GM10248 (cell line): Measurements from ENCODE around the gene OPRPN.

Source experiments
- CTCF ChIA-PET: fragments of 300-600 bp; sonication (Branson Sonifier 250); formaldehyde crosslinking; extraction: SDS; loops from one replicate; lab custom pipeline; 2021; ENCODE audit warnings: antibody characterized with exemption; lab: Yijun Ruan, JAX
- POLR2A ChIA-PET: fragments of 350-650 bp; sonication (Branson Sonifier 250); formaldehyde crosslinking; extraction: SDS; loops from one replicate; lab custom pipeline; 2020; ENCODE audit warnings: antibody characterized with exemption; lab: Yijun Ruan, JAX
- DNase-seq: peaks from one replicate; pipeline ENCODE4 v3.0.0; 2012; ENCODE audit errors: extremely low spot score
- CTCF ChIP-seq: IDR thresholded peaks from 2 replicates; pipeline ENCODE4 v1.5.1; 2012; ENCODE audit warnings: mild to moderate bottlenecking, low read depth; ENCODE audit errors: extremely low read depth, missing control alignments, control extremely low read depth

OPRPN gene

GRCh38 chr4:70367813-70368212, 29.9 kb upstream of the OPRPN start:
- ChIA-PET POLR2A (no interaction called here), CTCF (interaction anchor here (1.2 to 1.3 kb wide), 2 partner anchors 11 to 37 kb away, joined by 3 read pairs; no protein-coding TSS in a partner anchor)
- no peak for DNase-seq
- TF ChIP-seq CTCF, result no peak

GRCh38 chr4:70371987-70372386, 25.8 kb upstream of the OPRPN start:
- no peak for DNase-seq
- ChIA-PET CTCF (no interaction called here), POLR2A (no interaction called here)
- TF ChIP-seq CTCF, result no peak

GRCh38 chr4:70372760-70373159, 25.0 kb upstream of the OPRPN start:
- no peak for TF ChIP-seq CTCF
- no peak for DNase-seq
- ChIA-PET POLR2A (no interaction called here), CTCF (no interaction called here)

GRCh38 chr4:70380578-70380977, 17.2 kb upstream of the OPRPN start:
- POLR2A ChIA-PET, result no interaction called here
- DNase-seq, result no peak
- TF ChIP-seq CTCF, result no peak
- CTCF ChIA-PET, result interaction anchor here (0.9 kb wide), 1 partner anchor 24 kb away, joined by 3 read pairs; no protein-coding TSS in a partner anchor

- DNase-seq, result no peak
- CTCF ChIA-PET, result no interaction called here
Observed at GRCh38 chr4:70382691-70383181, 15.0 kb upstream of the OPRPN start, which contains the start of gene SMR3B. Gene SMR3B, plus strand, starts transcription at chr4:70383131. Its CDS starts 1,380 bp downstream, at chr4:70384511.

GRCh38 chr4:70392057-70392776, 5.5 kb upstream of the OPRPN start:
- ChIA-PET POLR2A (interaction anchor here (0.6 kb wide), 1 partner anchor 1301 kb away, joined by 4 read pairs; no protein-coding TSS in a partner anchor), CTCF (no interaction called here)
- TF ChIP-seq CTCF, result no peak
- no peak for DNase-seq

More at GRCh38 chr4:70382691-70383181, 15.0 kb upstream of the OPRPN start, which contains the start of gene SMR3B:
- TF ChIP-seq CTCF, result no peak
- POLR2A ChIA-PET, result no interaction called here
